ENCODE measurements around the gene DIO1. TPM values are rescaled to one million over a fixed set of nuclear protein-coding genes. Genes with fewer than 3 reads are reported as not detected.

DIO1 gene
- total RNA-seq, 3 donors from 2014 or later = not detected

GRCh38 chr1:53956308-53957168, 62.6 kb downstream of the DIO1 start:
- ATAC-seq = no peak
- Mint-ChIP-seq H3K27me3 (ENCODE audit: low read depth) (no peaks in the 10 kb centered on the region), H3K36me3 (ENCODE audit: insufficient read depth) (peaks cover 19% of the 10 kb centered on the region), H3K4me3 (no peak overlapping the region), H3K9me3 (no peaks in the 10 kb centered on the region), H3K4me1 (ENCODE audit: low read depth) (peaks cover 6% of the 10 kb centered on the region)
- DNase-seq = no peak

- Mint-ChIP-seq H3K36me3 (ENCODE audit: insufficient read depth) (peaks cover 21% of the 10 kb centered on the region), H3K4me3 (no peak overlapping the region), H3K27me3 (ENCODE audit: low read depth) (no peaks in the 10 kb centered on the region), H3K9me3 (no peaks in the 10 kb centered on the region), H3K4me1 (ENCODE audit: low read depth) (peaks cover 6% of the 10 kb centered on the region)
- ATAC-seq (no peak), DNase-seq (no peak)
Observed at GRCh38 chr1:53957194-53957818, 63.3 kb downstream of the DIO1 start.

GRCh38 chr1:53959664-53960250, 65.8 kb downstream of the DIO1 start:
- ATAC-seq (peak in 1 of 2 donors; percentile 50), DNase-seq (no peak)
- Mint-ChIP-seq H3K4me1 (ENCODE audit: low read depth) (peaks cover 6% of the 10 kb centered on the region), H3K4me3 (no peak overlapping the region), H3K36me3 (ENCODE audit: insufficient read depth) (peaks cover 29% of the 10 kb centered on the region), H3K27me3 (ENCODE audit: low read depth) (no peaks in the 10 kb centered on the region), H3K9me3 (no peaks in the 10 kb centered on the region)

Other genes starting within 250 kb of the DIO1 start
- not detected for gene GLIS1, start 155.0 kb upstream of the DIO1 start, total RNA-seq
- gene NDC1, start 55.9 kb upstream of the DIO1 start, total RNA-seq = 10 to 100 TPM; 34.2 to 39.8 (median 37.6) TPM
- 10 to 100 TPM; 12.5 to 15.4 (median 14.7) TPM for gene YIPF1, start 4.4 kb upstream of the DIO1 start, total RNA-seq
- gene IFT25, start 51.5 kb downstream of the DIO1 start, total RNA-seq = 10 to 100 TPM; 26.0 to 31.5 (median 28.1) TPM
- gene LRRC42, start 52.2 kb downstream of the DIO1 start, total RNA-seq = 10 to 100 TPM; 22.6 to 23.1 (median 22.8) TPM
- not detected for gene LDLRAD1, start 124.0 kb downstream of the DIO1 start, total RNA-seq
- 100 to 1,000 TPM in 1 of 3 donors, 10 to 100 TPM in 2; 86.8 to 102 (median 89.9) TPM for gene TMEM59, start 159.0 kb downstream of the DIO1 start, total RNA-seq
- 1 to 10 TPM; 4.6 to 6.8 (median 5.4) TPM for gene TCEANC2, start 159.4 kb downstream of the DIO1 start, total RNA-seq